SIG-M5 treated with dmso at 0.1 percent for 504 hours (cell line): ENCODE results near the gene MYO10.
A peak's percentile ranks its signal among the peaks of the same experiment; 100 is the strongest.
"Not testable (repeated sequence)": the region's sequence is repeated elsewhere in the genome, so short reads cannot be mapped to it uniquely, and the experiment has no call there.

Source experiments
- DNase-seq: peaks from one replicate; lab custom pipeline; 2025; ENCODE audit not compliant: unreplicated experiment; lab: John Stamatoyannopoulos, UW

The MYO10 gene

GRCh38 chr5:16936150-16936988 is at the start of gene MYO10:
Gene MYO10, minus strand, starts transcription at chr5:16936288. Its CDS starts 480 bp downstream, at chr5:16935808.
- peak; percentile 78 for DNase-seq

- DNase-seq: not testable (repeated sequence)
Observed at GRCh38 chr5:16985304-16985703, 49.2 kb upstream of the MYO10 start.

GRCh38 chr5:16983972-16984371 is 47.9 kb upstream of the MYO10 start:
- DNase-seq: no peak

- no peak for DNase-seq
Observed at GRCh38 chr5:16983022-16983639, 47.0 kb upstream of the MYO10 start.

- DNase-seq: no peak
Observed at GRCh38 chr5:16981700-16982099, 45.6 kb upstream of the MYO10 start.

- peak; percentile 9 for DNase-seq
Observed at GRCh38 chr5:16980983-16981382, 44.9 kb upstream of the MYO10 start.

GRCh38 chr5:16978296-16978695 is 42.2 kb upstream of the MYO10 start:
- no peak for DNase-seq

- no peak for DNase-seq
Observed at GRCh38 chr5:16976625-16977008, 40.5 kb upstream of the MYO10 start.

GRCh38 chr5:16975950-16976624 is 40.0 kb upstream of the MYO10 start:
- DNase-seq: peak; percentile 69

- DNase-seq: no peak
Observed at GRCh38 chr5:16974981-16975380, 38.9 kb upstream of the MYO10 start.

GRCh38 chr5:16970826-16971225 is 34.7 kb upstream of the MYO10 start:
- no peak for DNase-seq

GRCh38 chr5:16970260-16970659 is 34.2 kb upstream of the MYO10 start:
- DNase-seq: no peak

GRCh38 chr5:16965581-16965980 is 29.5 kb upstream of the MYO10 start:
- no peak for DNase-seq

- DNase-seq: no peak
Observed at GRCh38 chr5:16963821-16964220, 27.7 kb upstream of the MYO10 start.

- no peak for DNase-seq
Observed at GRCh38 chr5:16961131-16961530, 25.0 kb upstream of the MYO10 start.

- DNase-seq: no peak
Observed at GRCh38 chr5:16957304-16958196, 21.5 kb upstream of the MYO10 start.

- DNase-seq: no peak
Observed at GRCh38 chr5:16953729-16954128, 17.6 kb upstream of the MYO10 start.

- no peak for DNase-seq
Observed at GRCh38 chr5:16952968-16953671, 17.0 kb upstream of the MYO10 start.

GRCh38 chr5:16946725-16947124 is 10.6 kb upstream of the MYO10 start:
- no peak for DNase-seq

GRCh38 chr5:16944816-16945562 is 8.9 kb upstream of the MYO10 start:
- DNase-seq: no peak
